Neural progenitor cell (in vitro differentiated cells): ENCODE measurements around the gene NFIA.

Source experiments
- EZH2 ChIP-seq: fragments of 200-600 bp; sonication (generic); IDR thresholded peaks from 2 replicates; pipeline ENCODE4 v1.6.1; 2017; ENCODE audit warnings: antibody characterized with exemption, mild to moderate bottlenecking, moderate library complexity
- TF ChIP-seq, protein P1 (sequence below): fragments of 200-600 bp; sonication (generic); IDR thresholded peaks from 2 replicates; pipeline ENCODE4 v1.5.1; 2017; ENCODE audit warnings: antibody characterized with exemption, mild to moderate bottlenecking

GRCh38 chr1:61123326-61123725 lies 41.0 kb downstream of the NFIA start:
- TF ChIP-seq, protein P1, sequence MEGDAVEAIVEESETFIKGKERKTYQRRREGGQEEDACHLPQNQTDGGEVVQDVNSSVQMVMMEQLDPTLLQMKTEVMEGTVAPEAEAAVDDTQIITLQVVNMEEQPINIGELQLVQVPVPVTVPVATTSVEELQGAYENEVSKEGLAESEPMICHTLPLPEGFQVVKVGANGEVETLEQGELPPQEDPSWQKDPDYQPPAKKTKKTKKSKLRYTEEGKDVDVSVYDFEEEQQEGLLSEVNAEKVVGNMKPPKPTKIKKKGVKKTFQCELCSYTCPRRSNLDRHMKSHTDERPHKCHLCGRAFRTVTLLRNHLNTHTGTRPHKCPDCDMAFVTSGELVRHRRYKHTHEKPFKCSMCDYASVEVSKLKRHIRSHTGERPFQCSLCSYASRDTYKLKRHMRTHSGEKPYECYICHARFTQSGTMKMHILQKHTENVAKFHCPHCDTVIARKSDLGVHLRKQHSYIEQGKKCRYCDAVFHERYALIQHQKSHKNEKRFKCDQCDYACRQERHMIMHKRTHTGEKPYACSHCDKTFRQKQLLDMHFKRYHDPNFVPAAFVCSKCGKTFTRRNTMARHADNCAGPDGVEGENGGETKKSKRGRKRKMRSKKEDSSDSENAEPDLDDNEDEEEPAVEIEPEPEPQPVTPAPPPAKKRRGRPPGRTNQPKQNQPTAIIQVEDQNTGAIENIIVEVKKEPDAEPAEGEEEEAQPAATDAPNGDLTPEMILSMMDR: no peak
- TF ChIP-seq EZH2: no peak
